Peyer's patch (tissue), 4 donors: Measurements from ENCODE around the gene MCOLN1. TPM values are rescaled to one million over a fixed set of nuclear protein-coding genes. Genes with fewer than 3 reads are reported as not detected.

Source experiments
- DNase-seq, 3 donors: peaks; one replicate each; pipeline ENCODE4 v3.0.0-alpha.2; 2017 to 2019
- H3K27ac ChIP-seq, 4 donors: fragments of 200-600 bp; sonication (generic); one replicate each; pipeline ENCODE4 v1.5.1; 2016 to 2019
- H3K27me3 ChIP-seq, 2 donors: fragments of 200-600 bp; sonication (generic); one replicate each; pipeline ENCODE4 v1.5.1; 2019
- H3K36me3 ChIP-seq, 3 donors: fragments of 200-600 bp; sonication (generic); one replicate each; pipeline ENCODE4 v1.5.1; 2016 to 2019
- H3K4me1 ChIP-seq, 4 donors: fragments of 200-600 bp; sonication (generic); one replicate each; pipeline ENCODE4 v1.5.1; 2016 to 2019
- H3K4me3 ChIP-seq, 4 donors: fragments of 200-600 bp; sonication (generic); 1 replicate in 3 of 4; 2 replicates in 1 of 4; pipeline ENCODE4 v1.5.1; 2016 to 2019; ENCODE audit warnings: mild to moderate bottlenecking in 1 of 4
- H3K9me3 ChIP-seq, 4 donors: fragments of 200-600 bp; sonication (generic); one replicate each; pipeline ENCODE4 v1.5.1; 2016 to 2019; ENCODE audit warnings: mild to moderate bottlenecking in 1 of 4
- CTCF ChIP-seq, 6 experiments: fragments of 450-650 bp in 4 of 6; fragments of 200-600 bp in 2 of 6; sonication (generic) in 1 of 6; IDR thresholded peaks; one replicate each; pipeline ENCODE4 v1.5.1; 2017 to 2019; ENCODE audit warnings: antibody characterized with exemption in 6 of 6, mild to moderate bottlenecking in 3 of 6, moderate library complexity in 1 of 6
- POLR2A ChIP-seq, 2 donors: fragments of 450-650 bp; IDR thresholded peaks; one replicate each; pipeline ENCODE4 v1.5.1; 2017; ENCODE audit warnings: antibody characterized with exemption in 2 of 2, mild to moderate bottlenecking in 2 of 2, moderate library complexity in 2 of 2
- total RNA-seq, 4 donors: library from RNA; depleted of rRNA; stranded (reverse); fragments of >200 nt; gene quantifications; one replicate each; pipeline ENCODE4 v1.1.0, GENCODE V29; 2016

The MCOLN1 gene
- total RNA-seq, 4 donors from 2014 or later, result 18.0 to 37.1 (median 21.9) TPM

GRCh38 chr19:7483720-7484201 lies 38.7 kb upstream of the MCOLN1 start:
- TF ChIP-seq POLR2A (IDR thresholded peaks at IDR 0.05) (no peak), CTCF (IDR thresholded peaks at IDR 0.05) (no peak)
- Histone ChIP-seq H3K27ac (peak overlapping the region in 3 of 4 donors; percentile 64 to 84 (median 78)), H3K9me3 (no peaks in the 10 kb centered on the region), H3K4me3 (no peak overlapping the region), H3K36me3 (no peaks in the 10 kb centered on the region), H3K4me1 (peaks cover 0 to 22% (median 2%) of the 10 kb centered on the region in 4 donors), H3K27me3 (no peaks in the 10 kb centered on the region)
- DNase-seq, result peak in 2 of 3 donors; percentile 76

- Histone ChIP-seq H3K27me3 (no peaks in the 10 kb centered on the region), H3K4me3 (no peak overlapping the region), H3K36me3 (no peaks in the 10 kb centered on the region), H3K9me3 (no peaks in the 10 kb centered on the region), H3K4me1 (peaks cover 0 to 22% (median 2%) of the 10 kb centered on the region in 4 donors), H3K27ac (no peak overlapping the region)
- TF ChIP-seq CTCF (IDR thresholded peaks at IDR 0.05) (no peak), POLR2A (IDR thresholded peaks at IDR 0.05) (no peak)
- DNase-seq, result no peak
These were observed 35.5 kb upstream of the MCOLN1 start for GRCh38 chr19:7486923-7487322.

- peak within 1 kb of the TSS; percentile 65 to 93 (median 79) for H3K27ac ChIP-seq
- H3K9me3 ChIP-seq, result no peaks in the 10 kb centered on the region
- H3K4me1 ChIP-seq, result peaks cover 0 to 10% (median 0%) of the 10 kb centered on the region in 4 donors
- TF ChIP-seq POLR2A (IDR thresholded peaks at IDR 0.05) (peak; percentile 68 to 90), CTCF (IDR thresholded peaks at IDR 0.05) (peak in 1 of 6 experiments; percentile 9)
- peak within 1 kb of the TSS; percentile 40 to 75 (median 54) for H3K4me3 ChIP-seq
- DNase-seq, result peak; percentile 87 to 96 (median 96)
- no peaks in the 10 kb centered on the region for H3K36me3 ChIP-seq
- no peaks in the 10 kb centered on the region for H3K27me3 ChIP-seq
These were observed 33.6 kb upstream of the MCOLN1 start, which contains the start of gene PEX11G for GRCh38 chr19:7488736-7489353. Gene PEX11G (minus strand): TSS chr19:7489035. CDS start chr19:7489010, 25 bp downstream.

GRCh38 chr19:7489609-7490044 lies 32.8 kb upstream of the MCOLN1 start:
- TF ChIP-seq CTCF (IDR thresholded peaks at IDR 0.05) (peak in 3 of 6 experiments; percentile 20 to 40 (median 28)), POLR2A (IDR thresholded peaks at IDR 0.05) (no peak)
- Histone ChIP-seq H3K9me3 (no peaks in the 10 kb centered on the region), H3K4me3 (peak overlapping the region in 2 of 4 donors; percentile 64 to 75), H3K27me3 (no peaks in the 10 kb centered on the region), H3K27ac (peak overlapping the region; percentile 65 to 93 (median 79)), H3K36me3 (no peaks in the 10 kb centered on the region), H3K4me1 (peaks cover 0 to 14% (median 0%) of the 10 kb centered on the region in 4 donors)
- DNase-seq, result peak in 1 of 3 donors; percentile 77

- H3K4me3 ChIP-seq, result no peak overlapping the region
- no peak overlapping the region for H3K27ac ChIP-seq
- peaks cover 0 to 19% (median 0%) of the 10 kb centered on the region in 4 donors for H3K4me1 ChIP-seq
- H3K27me3 ChIP-seq, result no peaks in the 10 kb centered on the region
- DNase-seq, result no peak
- no peak for TF ChIP-seq CTCF (IDR thresholded peaks at IDR 0.05)
- no peak for TF ChIP-seq POLR2A (IDR thresholded peaks at IDR 0.05)
- H3K9me3 ChIP-seq, result no peaks in the 10 kb centered on the region
- no peaks in the 10 kb centered on the region for H3K36me3 ChIP-seq
These were observed 30.3 kb upstream of the MCOLN1 start for GRCh38 chr19:7492142-7492541.
